Measurements from ENCODE around the gene DCTN1.

GRCh38 chr2:74415762-74416395 lies 35.8 kb upstream of the DCTN1 start:
- TF ChIP-seq CTCF (IDR thresholded peaks at IDR 0.05) = no peak
- TF ChIP-seq POLR2A (IDR thresholded peaks at IDR 0.05) = no peak
- TF ChIP-seq EP300 (IDR thresholded peaks at IDR 0.05) = no peak

Data from suprapubic skin (tissue), 3 donors.